ENCODE results near the gene TGFBR3. TPM values are rescaled to one million over a fixed set of nuclear protein-coding genes. Genes with fewer than 3 reads are reported as not detected.
A peak's percentile ranks its signal among the peaks of the same experiment; 100 is the strongest.

Gene TGFBR3
- total and polyA plus RNA-seq, 8 donors = 21.7 to 54.6 (median 45.1) TPM

DNA sequence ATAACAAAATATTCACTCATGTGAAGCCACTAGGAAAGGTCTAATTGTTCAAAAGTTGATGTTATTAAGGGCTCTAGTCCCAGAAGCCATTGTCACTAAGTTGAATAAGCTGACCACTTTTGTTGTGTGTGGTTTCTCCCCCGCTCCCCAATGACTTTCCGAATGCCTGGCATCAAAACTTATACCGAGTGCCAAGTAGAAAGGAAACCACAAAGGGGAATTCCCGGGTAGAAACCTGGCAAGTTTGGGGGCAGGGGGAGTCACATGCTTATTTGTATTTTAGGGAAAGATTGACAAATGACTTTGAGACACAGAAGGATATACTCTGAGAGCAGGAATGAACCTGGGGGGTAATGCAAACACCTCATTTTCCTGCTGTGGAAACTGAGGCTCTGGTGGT is 154.1 kb downstream of the TGFBR3 start:
- Histone ChIP-seq H3K27ac (peak overlapping the region in 1 of 2 donors; percentile 10), H3K4me1 (peaks cover 24 to 26% of the 10 kb centered on the region in 2 donors), H3K9me3 (no peaks in the 10 kb centered on the region), H3K27me3 (no peaks in the 10 kb centered on the region), H3K4me3 (no peak overlapping the region), H3K36me3 (no peaks in the 10 kb centered on the region)
- no peak for DNase-seq
- TF ChIP-seq, protein P1, sequence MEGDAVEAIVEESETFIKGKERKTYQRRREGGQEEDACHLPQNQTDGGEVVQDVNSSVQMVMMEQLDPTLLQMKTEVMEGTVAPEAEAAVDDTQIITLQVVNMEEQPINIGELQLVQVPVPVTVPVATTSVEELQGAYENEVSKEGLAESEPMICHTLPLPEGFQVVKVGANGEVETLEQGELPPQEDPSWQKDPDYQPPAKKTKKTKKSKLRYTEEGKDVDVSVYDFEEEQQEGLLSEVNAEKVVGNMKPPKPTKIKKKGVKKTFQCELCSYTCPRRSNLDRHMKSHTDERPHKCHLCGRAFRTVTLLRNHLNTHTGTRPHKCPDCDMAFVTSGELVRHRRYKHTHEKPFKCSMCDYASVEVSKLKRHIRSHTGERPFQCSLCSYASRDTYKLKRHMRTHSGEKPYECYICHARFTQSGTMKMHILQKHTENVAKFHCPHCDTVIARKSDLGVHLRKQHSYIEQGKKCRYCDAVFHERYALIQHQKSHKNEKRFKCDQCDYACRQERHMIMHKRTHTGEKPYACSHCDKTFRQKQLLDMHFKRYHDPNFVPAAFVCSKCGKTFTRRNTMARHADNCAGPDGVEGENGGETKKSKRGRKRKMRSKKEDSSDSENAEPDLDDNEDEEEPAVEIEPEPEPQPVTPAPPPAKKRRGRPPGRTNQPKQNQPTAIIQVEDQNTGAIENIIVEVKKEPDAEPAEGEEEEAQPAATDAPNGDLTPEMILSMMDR (IDR thresholded peaks at IDR 0.05) = no peak
- intact Hi-C loops (cut with DNase I) = no loop called here
- ATAC-seq = peak; percentile 35

DNA sequence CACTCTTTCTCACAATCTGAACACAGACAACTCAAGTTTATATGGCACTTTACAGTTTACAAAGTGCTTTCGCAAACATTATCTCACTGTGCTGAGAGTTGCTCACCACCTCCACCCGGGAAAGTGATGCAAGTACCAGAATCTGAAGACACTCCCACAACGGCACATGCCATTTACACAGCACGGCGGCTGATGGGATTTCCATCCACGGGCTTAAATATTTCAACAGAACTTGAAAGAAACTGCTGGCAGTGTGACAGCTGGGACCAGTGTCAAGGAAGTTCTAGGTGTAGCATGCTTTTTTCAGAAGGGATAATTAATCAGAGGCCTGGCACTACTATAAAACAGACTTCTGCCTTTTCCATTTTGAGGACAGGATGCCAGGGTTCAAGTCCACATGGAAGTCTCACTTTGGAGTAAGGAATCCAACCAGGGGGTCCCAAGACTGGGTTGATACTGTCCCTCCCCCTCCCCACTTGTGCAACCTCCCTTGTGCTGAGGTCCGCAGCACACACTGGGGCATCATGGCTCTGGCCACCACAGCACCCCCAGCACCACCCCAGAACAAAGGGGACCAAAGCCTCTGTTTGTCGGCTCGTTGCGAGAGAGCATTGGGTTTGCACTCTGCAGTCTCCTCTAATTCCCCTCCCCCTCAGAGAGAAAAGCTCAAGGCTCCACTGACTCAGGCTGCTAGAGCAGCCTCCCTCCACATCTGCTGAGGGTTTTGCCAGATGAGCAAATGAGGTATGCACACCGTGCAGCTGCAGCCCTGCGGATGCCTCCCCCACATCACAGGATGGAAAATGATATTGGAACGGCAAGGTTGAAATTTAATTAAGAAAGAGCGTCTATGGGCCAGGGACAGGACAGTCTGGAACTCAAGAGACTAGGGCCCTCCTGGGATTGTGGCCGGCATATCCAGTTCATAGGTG is 154.9 kb downstream of the TGFBR3 start:
- no peaks in the 10 kb centered on the region for H3K9me3 ChIP-seq
- peaks cover 21 to 27% of the 10 kb centered on the region in 2 donors for H3K4me1 ChIP-seq
- no peak overlapping the region for H3K27ac ChIP-seq
- ATAC-seq = peak; percentile 66
- H3K4me3 ChIP-seq = no peak overlapping the region
- TF ChIP-seq, protein P1 (IDR thresholded peaks at IDR 0.05) = no peak
- DNase-seq = peak in 2 of 4 donors; percentile 47 to 58
- H3K36me3 ChIP-seq = no peaks in the 10 kb centered on the region
- intact Hi-C loops (cut with DNase I) = no loop called here
- H3K27me3 ChIP-seq = no peaks in the 10 kb centered on the region

DNA sequence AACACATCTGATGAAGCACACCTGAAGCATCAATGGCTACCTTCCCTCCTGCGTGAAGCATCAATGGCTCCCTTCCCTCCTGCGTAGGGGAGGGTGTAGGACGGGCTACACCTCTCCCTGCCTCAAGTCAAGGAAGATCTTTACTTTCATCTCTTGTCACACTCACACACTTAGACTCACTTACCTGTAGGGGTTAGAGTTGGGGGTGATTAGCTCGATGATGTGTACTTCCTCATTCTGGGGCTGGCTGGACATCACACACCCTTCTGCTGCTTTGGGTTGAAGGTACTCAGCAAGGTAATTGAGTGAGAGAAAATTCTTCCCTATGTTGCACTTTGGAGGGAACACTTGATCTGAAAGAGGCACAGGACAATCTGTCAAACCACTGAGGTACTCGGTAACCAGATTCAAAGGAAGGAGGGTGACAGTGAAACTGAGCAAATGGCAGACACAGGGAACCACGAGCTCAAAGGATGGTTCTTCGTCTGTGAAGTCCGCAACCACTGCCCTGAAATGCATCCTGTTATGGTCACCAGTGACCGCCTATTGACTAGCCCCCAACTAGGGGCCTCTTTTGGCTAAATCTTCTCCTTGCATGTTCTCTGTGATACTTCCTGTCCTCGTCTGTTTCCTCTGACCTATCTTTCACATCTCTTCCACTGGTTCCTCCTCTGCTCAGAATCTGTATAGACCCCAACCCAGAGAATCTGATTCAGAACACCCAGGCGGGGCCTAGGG is 156.2 kb downstream of the TGFBR3 start:
- Histone ChIP-seq H3K4me1 (peaks cover 25 to 32% of the 10 kb centered on the region in 2 donors), H3K27ac (no peak overlapping the region), H3K4me3 (no peak overlapping the region), H3K27me3 (no peaks in the 10 kb centered on the region), H3K9me3 (no peaks in the 10 kb centered on the region), H3K36me3 (no peaks in the 10 kb centered on the region)
- intact Hi-C loops (cut with DNase I) = no loop called here
- TF ChIP-seq, protein P1 (IDR thresholded peaks at IDR 0.05) = no peak
- DNase-seq (no peak), ATAC-seq (no peak)

DNA sequence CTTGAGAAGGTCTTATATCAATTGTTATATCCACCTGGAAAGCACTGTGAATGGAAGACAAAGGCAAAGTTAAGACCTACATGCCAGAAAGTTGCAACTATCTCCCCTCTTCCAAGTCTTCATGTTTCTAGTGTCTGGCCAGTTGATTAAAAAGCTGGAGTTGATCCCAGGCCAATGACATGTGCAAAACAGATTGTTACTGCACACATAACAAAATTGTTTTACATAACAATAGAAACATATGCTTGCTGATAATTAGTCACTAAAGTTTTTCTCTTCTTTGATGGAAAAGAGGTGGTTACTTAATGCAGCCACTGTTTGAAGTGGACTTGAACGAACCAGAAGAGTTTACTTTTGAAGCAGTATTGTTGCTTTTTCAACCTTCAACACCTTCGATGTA is 158.2 kb downstream of the TGFBR3 start:
- peak overlapping the region in 1 of 2 donors; percentile 7 for H3K27ac ChIP-seq
- no peak overlapping the region for H3K4me3 ChIP-seq
- no peaks in the 10 kb centered on the region for H3K36me3 ChIP-seq
- H3K9me3 ChIP-seq = no peaks in the 10 kb centered on the region
- H3K4me1 ChIP-seq = peaks cover 24 to 30% of the 10 kb centered on the region in 2 donors
- TF ChIP-seq, protein P1 (IDR thresholded peaks at IDR 0.05) = no peak
- ATAC-seq (no peak), DNase-seq (no peak)
- no peaks in the 10 kb centered on the region for H3K27me3 ChIP-seq
- intact Hi-C loops (cut with DNase I) = no loop called here

All from left lung (tissue), 10 donors.